SH-SY5Y (cell line): ENCODE data around the gene PIK3R4.

Source experiments
- GATA2 ChIP-seq: IDR thresholded peaks from 2 replicates; pipeline ENCODE4 v1.6.1; 2011; ENCODE audit warnings: mild to moderate bottlenecking, low read depth, low read length
- GATA3 ChIP-seq: IDR thresholded peaks from 2 replicates; pipeline ENCODE4 v1.6.1; 2011; ENCODE audit warnings: low read depth, mild to moderate bottlenecking, low read length, moderate library complexity

DNA sequence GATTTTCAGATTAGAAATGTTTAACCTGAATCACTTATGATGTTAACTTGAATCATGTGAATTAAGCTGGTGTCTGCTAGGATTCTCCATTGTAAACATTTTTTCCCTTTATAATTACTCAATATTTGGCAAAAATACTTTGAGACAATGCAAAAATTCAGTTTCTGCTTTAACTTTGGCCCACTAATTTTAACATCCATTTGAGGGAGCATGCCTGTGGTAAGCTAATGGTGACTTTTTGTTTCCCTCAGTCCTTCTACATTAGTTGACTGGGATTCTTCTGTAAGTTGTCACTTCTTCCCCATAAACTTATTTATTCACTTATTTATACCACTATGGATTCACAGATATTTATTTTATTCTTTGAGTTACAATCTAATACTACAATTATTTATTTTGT is 59.3 kb downstream of the PIK3R4 start:
- no peak for TF ChIP-seq GATA2
- no peak for TF ChIP-seq GATA3
